ENCODE measurements around the gene NAGPA. TPM values are rescaled to one million over a fixed set of nuclear protein-coding genes. Genes with fewer than 3 reads are reported as not detected.

Gene NAGPA
- polyA plus RNA-seq, 1 of the 3 experiments (the other 2 are of a cell fraction) = 16.5 TPM

DNA sequence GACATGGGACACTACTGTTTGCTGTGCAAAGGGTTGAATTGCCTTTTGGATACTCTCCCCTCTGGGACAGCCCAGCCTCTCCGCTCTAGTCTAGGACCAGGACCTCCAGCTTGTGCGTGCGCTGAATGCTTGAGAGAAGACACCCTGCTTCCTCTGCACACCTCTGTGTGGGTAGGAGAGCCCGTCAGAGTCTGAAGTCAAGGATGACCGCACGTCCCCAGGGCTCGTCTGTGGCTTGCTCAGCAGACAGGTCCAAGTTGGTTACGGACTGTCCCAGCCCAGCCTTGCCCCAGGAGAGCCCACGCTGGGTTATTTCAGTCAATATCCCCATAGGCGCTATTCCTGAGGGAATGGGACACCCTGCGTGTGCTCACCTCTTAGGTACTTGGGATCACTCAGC lies 28.3 kb upstream of the NAGPA start:
- H3K4me3 ChIP-seq (ENCODE audit: low read depth in 2 of 2, low read length in 1 of 2) = no peak overlapping the region
- H3K27me3 ChIP-seq (ENCODE audit: insufficient read depth) = peaks cover 38% of the 10 kb centered on the region
- ChIA-PET CTCF (interaction anchor here (1.7 kb wide), 1 partner anchor 23 kb away, joined by 3 read pairs; no protein-coding TSS in a partner anchor), POLR2A (no interaction called here)
- 44% methylated on average over 5 of the region's 11 CpGs for WGBS (ENCODE audit: low lambda C conversion rate)
- no peaks in the 10 kb centered on the region for H3F3A ChIP-seq (replicated peaks; ENCODE audit: insufficient read depth)
- H4K20me1 ChIP-seq (ENCODE audit: insufficient read depth) = no peaks in the 10 kb centered on the region
- H3K79me2 ChIP-seq (ENCODE audit: insufficient read depth) = no peaks in the 10 kb centered on the region
- H3K4me1 ChIP-seq (ENCODE audit: control insufficient read depth in 1 of 2, insufficient read depth in 2 of 2, low read depth in 1 of 2, low read length in 1 of 2) = no peaks in the 10 kb centered on the region
- DNase-seq = no peak
- no peak overlapping the region for H3K4me2 ChIP-seq
- H3K36me3 ChIP-seq (replicated peaks in 1 of 2; ENCODE audit: control insufficient read depth in 1 of 2, insufficient read depth in 2 of 2, low read length in 1 of 2) = no peaks in the 10 kb centered on the region
- no peak overlapping the region for H3K9ac ChIP-seq
- TF ChIP-seq, protein P1, sequence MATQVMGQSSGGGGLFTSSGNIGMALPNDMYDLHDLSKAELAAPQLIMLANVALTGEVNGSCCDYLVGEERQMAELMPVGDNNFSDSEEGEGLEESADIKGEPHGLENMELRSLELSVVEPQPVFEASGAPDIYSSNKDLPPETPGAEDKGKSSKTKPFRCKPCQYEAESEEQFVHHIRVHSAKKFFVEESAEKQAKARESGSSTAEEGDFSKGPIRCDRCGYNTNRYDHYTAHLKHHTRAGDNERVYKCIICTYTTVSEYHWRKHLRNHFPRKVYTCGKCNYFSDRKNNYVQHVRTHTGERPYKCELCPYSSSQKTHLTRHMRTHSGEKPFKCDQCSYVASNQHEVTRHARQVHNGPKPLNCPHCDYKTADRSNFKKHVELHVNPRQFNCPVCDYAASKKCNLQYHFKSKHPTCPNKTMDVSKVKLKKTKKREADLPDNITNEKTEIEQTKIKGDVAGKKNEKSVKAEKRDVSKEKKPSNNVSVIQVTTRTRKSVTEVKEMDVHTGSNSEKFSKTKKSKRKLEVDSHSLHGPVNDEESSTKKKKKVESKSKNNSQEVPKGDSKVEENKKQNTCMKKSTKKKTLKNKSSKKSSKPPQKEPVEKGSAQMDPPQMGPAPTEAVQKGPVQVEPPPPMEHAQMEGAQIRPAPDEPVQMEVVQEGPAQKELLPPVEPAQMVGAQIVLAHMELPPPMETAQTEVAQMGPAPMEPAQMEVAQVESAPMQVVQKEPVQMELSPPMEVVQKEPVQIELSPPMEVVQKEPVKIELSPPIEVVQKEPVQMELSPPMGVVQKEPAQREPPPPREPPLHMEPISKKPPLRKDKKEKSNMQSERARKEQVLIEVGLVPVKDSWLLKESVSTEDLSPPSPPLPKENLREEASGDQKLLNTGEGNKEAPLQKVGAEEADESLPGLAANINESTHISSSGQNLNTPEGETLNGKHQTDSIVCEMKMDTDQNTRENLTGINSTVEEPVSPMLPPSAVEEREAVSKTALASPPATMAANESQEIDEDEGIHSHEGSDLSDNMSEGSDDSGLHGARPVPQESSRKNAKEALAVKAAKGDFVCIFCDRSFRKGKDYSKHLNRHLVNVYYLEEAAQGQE (IDR thresholded peaks at IDR 0.05; ENCODE audit: low read depth, low read length) = no peak
- TF ChIP-seq SMC3 (IDR thresholded peaks at IDR 0.05; ENCODE audit: low read depth, low read length) (no peak), FOXJ3 (CRISPR knock-in tag; IDR thresholded peaks at IDR 0.05) (no peak), RXRA (IDR thresholded peaks at IDR 0.05; ENCODE audit: borderline replicate concordance, low read depth) (no peak), CHD2 (IDR thresholded peaks at IDR 0.05; ENCODE audit: low read length, partially characterized antibody) (no peak), TCF12 (IDR thresholded peaks at IDR 0.05) (no peak), MXI1 (IDR thresholded peaks at IDR 0.05; ENCODE audit: low read depth, low read length) (no peak), RAD21 (IDR thresholded peaks at IDR 0.05; ENCODE audit: low read length) (no peak), FOSL2 (IDR thresholded peaks at IDR 0.05; ENCODE audit: borderline replicate concordance, low read depth) (no peak), NFIC (IDR thresholded peaks at IDR 0.05; ENCODE audit: borderline replicate concordance) (no peak), EZH2phosphoT487 (IDR thresholded peaks at IDR 0.05; ENCODE audit: borderline replicate concordance, low read depth) (no peak), GABPA (IDR thresholded peaks at IDR 0.05; ENCODE audit: low read depth) (no peak), RFX5 (IDR thresholded peaks at IDR 0.05; ENCODE audit: low read length) (no peak), MEF2A (IDR thresholded peaks at IDR 0.05; ENCODE audit: borderline replicate concordance, low read depth) (no peak)
- TF ChIP-seq, protein P2, sequence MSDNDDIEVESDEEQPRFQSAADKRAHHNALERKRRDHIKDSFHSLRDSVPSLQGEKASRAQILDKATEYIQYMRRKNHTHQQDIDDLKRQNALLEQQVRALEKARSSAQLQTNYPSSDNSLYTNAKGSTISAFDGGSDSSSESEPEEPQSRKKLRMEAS (IDR thresholded peaks at IDR 0.05; ENCODE audit: low read depth) = no peak
- TF ChIP-seq, protein P3, sequence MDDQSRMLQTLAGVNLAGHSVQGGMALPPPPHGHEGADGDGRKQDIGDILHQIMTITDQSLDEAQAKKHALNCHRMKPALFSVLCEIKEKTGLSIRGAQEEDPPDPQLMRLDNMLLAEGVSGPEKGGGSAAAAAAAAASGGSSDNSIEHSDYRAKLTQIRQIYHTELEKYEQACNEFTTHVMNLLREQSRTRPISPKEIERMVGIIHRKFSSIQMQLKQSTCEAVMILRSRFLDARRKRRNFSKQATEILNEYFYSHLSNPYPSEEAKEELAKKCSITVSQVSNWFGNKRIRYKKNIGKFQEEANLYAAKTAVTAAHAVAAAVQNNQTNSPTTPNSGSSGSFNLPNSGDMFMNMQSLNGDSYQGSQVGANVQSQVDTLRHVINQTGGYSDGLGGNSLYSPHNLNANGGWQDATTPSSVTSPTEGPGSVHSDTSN (IDR thresholded peaks at IDR 0.05) = no peak
- TF ChIP-seq, protein P4, sequence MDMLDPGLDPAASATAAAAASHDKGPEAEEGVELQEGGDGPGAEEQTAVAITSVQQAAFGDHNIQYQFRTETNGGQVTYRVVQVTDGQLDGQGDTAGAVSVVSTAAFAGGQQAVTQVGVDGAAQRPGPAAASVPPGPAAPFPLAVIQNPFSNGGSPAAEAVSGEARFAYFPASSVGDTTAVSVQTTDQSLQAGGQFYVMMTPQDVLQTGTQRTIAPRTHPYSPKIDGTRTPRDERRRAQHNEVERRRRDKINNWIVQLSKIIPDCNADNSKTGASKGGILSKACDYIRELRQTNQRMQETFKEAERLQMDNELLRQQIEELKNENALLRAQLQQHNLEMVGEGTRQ (IDR thresholded peaks at IDR 0.05; ENCODE audit: borderline replicate concordance, low read depth, low read length) = no peak
- TF ChIP-seq, protein P5, sequence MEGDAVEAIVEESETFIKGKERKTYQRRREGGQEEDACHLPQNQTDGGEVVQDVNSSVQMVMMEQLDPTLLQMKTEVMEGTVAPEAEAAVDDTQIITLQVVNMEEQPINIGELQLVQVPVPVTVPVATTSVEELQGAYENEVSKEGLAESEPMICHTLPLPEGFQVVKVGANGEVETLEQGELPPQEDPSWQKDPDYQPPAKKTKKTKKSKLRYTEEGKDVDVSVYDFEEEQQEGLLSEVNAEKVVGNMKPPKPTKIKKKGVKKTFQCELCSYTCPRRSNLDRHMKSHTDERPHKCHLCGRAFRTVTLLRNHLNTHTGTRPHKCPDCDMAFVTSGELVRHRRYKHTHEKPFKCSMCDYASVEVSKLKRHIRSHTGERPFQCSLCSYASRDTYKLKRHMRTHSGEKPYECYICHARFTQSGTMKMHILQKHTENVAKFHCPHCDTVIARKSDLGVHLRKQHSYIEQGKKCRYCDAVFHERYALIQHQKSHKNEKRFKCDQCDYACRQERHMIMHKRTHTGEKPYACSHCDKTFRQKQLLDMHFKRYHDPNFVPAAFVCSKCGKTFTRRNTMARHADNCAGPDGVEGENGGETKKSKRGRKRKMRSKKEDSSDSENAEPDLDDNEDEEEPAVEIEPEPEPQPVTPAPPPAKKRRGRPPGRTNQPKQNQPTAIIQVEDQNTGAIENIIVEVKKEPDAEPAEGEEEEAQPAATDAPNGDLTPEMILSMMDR (IDR thresholded peaks at IDR 0.05) = no peak
- TF ChIP-seq, protein P6, sequence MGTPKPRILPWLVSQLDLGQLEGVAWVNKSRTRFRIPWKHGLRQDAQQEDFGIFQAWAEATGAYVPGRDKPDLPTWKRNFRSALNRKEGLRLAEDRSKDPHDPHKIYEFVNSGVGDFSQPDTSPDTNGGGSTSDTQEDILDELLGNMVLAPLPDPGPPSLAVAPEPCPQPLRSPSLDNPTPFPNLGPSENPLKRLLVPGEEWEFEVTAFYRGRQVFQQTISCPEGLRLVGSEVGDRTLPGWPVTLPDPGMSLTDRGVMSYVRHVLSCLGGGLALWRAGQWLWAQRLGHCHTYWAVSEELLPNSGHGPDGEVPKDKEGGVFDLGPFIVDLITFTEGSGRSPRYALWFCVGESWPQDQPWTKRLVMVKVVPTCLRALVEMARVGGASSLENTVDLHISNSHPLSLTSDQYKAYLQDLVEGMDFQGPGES (IDR thresholded peaks at IDR 0.05; ENCODE audit: low read depth, low read length) = no peak
- no peaks in the 10 kb centered on the region for H3K9me2 ChIP-seq
- no peaks in the 10 kb centered on the region for H3K9me3 ChIP-seq
- H2AFZ ChIP-seq (ENCODE audit: low read depth) = no peak overlapping the region
- no peak overlapping the region for H3K27ac ChIP-seq (ENCODE audit: low read depth in 2 of 2, low read length in 1 of 2)

Measured in SK-N-SH (cell line).